D721Med (cell line): ENCODE data around the gene ZGPAT.

Experiments
- DNase-seq: peaks from one replicate; pipeline ENCODE4 v3.0.0; 2011; ENCODE audit warnings: low spot score; ENCODE audit not compliant: insufficient read length
- FAIRE-seq: peaks from 2 replicates; lab custom pipeline; 2011; peaks lifted over from hg19 to GRCh38; lab: Jason Lieb, UNC
- TF ChIP-seq, protein P1 (sequence below): IDR thresholded peaks from 2 replicates; pipeline ENCODE4 v1.5.1; 2012; ENCODE audit warnings: mild to moderate bottlenecking, control low read depth; ENCODE audit not compliant: insufficient read depth; ENCODE audit errors: missing control alignments

Gene ZGPAT

DNA sequence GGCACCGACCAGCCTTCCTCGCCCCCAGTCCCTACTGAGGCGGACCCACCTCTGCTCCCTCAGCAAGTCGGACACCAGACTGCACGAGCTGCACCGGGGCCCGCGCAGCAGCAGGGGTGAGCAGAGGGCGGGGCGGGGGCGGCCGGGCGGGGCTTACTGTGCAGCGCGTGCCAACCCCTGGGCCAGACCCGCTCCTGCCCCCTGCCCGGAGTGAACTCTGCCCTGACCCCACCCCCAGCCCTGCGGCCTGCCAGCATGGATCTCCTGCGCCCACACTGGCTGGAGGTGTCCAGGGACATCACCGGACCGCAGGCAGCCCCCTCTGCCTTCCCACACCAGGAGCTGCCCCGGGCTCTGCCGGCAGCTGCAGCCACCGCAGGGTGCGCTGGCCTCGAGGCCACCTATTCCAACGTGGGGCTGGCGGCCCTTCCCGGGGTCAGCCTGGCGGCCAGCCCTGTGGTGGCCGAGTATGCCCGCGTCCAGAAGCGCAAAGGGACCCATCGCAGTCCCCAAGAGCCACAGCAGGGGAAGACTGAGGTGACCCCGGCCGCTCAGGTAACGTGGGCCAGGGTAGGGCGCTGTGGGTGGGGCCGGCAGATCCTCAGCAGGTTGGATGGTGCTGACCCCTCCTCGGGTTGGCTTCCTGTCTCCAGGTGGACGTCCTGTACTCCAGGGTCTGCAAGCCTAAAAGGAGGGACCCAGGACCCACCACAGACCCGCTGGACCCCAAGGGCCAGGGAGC is 30.3 kb downstream of the ZGPAT start:
- TF ChIP-seq, protein P1, sequence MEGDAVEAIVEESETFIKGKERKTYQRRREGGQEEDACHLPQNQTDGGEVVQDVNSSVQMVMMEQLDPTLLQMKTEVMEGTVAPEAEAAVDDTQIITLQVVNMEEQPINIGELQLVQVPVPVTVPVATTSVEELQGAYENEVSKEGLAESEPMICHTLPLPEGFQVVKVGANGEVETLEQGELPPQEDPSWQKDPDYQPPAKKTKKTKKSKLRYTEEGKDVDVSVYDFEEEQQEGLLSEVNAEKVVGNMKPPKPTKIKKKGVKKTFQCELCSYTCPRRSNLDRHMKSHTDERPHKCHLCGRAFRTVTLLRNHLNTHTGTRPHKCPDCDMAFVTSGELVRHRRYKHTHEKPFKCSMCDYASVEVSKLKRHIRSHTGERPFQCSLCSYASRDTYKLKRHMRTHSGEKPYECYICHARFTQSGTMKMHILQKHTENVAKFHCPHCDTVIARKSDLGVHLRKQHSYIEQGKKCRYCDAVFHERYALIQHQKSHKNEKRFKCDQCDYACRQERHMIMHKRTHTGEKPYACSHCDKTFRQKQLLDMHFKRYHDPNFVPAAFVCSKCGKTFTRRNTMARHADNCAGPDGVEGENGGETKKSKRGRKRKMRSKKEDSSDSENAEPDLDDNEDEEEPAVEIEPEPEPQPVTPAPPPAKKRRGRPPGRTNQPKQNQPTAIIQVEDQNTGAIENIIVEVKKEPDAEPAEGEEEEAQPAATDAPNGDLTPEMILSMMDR = no peak
- no peak for DNase-seq
- FAIRE-seq = no peak

DNA sequence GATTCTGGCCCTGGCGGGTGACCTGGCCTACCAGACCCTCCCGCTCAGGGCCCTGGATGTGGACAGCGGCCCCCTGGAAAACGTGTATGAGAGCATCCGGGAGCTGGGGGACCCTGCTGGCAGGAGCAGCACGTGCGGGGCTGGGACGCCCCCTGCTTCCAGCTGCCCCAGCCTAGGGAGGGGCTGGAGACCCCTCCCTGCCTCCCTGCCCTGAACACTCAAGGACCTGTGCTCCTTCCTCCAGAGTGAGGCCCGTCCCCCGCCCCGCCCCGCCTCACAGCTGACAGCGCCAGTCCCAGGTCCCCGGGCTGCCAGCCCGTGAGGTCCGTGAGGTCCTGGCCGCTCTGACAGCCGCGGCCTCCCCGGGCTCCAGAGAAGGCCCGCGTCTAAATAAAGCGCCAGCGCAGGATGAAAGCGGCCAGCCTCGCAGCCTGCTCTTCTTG is 30.9 kb downstream of the ZGPAT start:
- no peak for FAIRE-seq

DNA sequence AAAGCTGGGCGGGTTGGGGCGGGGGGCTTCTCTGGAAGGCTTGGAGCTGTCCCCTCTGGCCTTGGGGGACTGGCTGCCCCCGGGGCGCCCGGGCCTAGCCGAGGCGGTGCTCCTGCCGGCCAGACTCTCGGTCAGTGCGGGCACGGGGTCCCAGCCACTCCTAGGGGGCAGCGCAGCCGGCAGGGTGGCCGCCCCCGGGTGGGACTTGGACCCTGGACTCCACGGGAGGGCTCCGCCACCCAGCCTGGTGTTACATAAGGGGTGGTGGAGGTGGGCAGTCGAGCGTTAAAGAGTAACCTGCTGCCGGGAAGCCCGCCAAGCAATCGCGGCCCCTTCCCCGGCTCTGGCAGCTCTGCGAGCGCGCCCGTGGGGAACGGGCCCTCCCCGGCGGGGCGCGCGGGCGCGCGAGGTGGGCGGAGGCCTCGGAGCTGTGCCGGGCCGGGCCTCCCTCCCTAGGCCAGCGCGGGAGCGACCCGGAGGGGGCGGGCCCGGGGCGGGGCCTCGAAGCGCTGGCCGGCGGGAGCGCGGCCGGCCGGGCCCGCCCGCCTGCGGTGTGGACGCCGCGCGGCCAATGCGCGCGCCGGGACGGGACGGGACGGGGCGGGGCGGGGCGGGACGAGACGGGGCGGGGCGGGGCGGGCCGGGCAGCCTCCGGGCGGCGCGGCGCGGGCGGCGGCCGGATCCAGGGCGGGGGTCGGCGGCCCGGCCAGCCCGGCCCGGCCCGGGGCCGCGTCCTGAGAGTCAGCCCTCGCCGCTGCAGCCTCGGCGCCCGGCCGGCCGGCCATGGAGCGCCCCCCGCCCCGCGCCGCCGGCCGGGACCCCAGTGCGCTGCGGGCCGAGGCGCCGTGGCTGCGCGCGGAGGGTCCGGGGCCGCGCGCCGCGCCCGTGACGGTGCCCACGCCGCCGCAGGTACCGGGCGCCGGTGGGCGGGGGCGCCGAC is 31.6 kb downstream of the ZGPAT start, which contains the start of gene SLC2A4RG:
Gene SLC2A4RG (plus strand): TSS at position 647 of the 940 bp plus-strand sequence. CDS start 137 bp downstream, at position 784.
- TF ChIP-seq, protein P1 = no peak
- DNase-seq (peak; percentile 99), FAIRE-seq (no peak)

More for the DNA sequence above, 30.9 kb downstream of the ZGPAT start:
- DNase-seq = no peak
- TF ChIP-seq, protein P1 = no peak

DNA sequence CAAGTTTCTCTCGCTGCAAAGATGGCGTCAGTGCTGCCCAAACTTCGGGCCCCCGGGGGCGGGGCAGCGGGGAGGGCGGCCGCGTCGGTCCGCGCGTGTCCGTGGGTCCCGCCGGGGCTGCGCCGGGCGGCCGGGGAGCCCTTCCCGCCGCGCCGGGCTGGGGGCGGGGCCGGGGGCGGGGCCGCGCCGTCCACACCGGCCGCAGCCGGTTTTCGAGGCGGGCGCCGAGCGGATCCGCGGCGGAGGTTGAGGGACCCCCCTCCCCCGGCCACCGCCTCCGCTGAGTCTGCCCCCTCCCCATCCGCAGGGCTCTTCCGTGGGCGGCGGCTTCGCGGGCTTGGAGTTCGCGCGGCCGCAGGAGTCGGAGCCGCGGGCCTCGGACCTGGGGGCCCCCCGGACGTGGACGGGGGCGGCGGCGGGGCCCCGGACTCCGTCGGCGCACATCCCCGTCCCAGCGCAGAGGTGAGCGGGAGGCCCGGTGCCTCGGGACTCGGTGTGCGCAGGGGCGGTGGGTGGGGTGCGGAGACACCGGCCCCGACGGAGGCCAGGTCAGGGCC is 32.3 kb downstream of the ZGPAT start:
- no peak for FAIRE-seq
- TF ChIP-seq, protein P1 = no peak
- DNase-seq = no peak

DNA sequence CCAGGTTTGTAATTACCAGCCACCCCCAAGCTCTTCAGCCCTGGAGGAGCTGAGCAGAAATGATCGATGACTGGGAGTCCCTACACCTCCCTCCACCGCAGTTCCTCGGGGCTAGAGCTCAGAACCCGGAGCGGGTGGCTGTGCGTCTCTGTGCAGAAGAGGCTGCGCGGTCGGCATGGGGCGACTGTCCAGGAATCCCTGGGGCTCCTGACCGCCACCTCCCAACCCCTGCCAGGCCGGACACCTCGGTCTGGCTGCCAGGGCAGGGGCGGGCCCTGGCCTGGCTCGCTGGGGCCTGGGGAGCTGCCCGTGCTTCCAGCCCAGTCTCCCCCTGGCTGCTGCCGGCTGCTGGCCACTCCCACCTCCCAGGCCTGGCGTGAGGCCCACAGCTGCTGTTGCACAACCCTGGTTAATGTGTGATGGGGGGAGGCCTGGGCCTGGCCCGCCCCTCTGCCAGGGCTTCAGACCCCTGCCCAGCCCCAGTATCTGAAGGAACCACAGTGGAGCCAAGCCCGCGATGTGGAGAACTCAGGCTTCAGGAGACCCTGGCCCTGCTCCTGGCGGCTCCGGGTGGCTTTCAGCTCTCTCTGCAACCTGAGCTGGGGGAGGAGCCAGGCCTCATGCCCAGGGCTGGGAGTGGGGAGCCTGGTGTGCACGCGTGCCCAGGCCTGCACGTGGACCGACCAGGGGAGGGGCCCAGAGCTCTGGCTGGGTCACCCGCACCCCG is 33.0 kb downstream of the ZGPAT start:
- FAIRE-seq (no peak), DNase-seq (peak; percentile 83)
- TF ChIP-seq, protein P1 = no peak

DNA sequence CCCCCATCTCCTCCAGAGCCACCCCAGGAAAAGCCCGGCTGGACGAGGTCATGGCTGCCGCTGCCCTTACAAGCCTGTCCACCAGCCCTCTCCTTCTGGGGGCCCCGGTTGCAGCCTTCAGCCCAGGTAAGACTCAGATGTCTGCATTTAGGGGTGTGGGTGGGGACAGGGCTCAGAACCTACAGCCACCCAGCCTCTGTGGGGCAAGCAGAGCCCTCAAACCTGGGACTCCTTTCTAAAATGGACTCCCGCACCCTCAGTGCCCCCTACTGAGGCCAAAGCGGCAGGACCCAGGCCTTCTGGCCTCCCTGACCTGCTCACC is 33.5 kb downstream of the ZGPAT start:
- no peak for DNase-seq
- TF ChIP-seq, protein P1 = no peak
- no peak for FAIRE-seq
